Naive B cell (primary cell): ENCODE results near the gene RCCD1. TPM values are rescaled to one million over a fixed set of nuclear protein-coding genes. Genes with fewer than 3 reads are reported as not detected.

Source experiments
- ATAC-seq, 2 donors: fragments of 150-1000 bp; cut with Tn5 transposase; 2 replicates each; pipeline ENCODE4 v1.10.0; 2021; ENCODE audit warnings: low read depth in 2 of 2, mild to moderate bottlenecking in 2 of 2, moderate library complexity in 2 of 2
- DNase-seq: peaks from one replicate; pipeline ENCODE4 v3.0.0; 2022
- H3K27ac Mint-ChIP-seq, 6 donors: one replicate each; pipeline ENCODE4 v1.8.0; 2020 to 2022; ENCODE audit warnings: mild to moderate bottlenecking in 6 of 6, mixed read lengths in 6 of 6, moderate library complexity in 5 of 6, inconsistent platforms in 2 of 6
- H3K27me3 Mint-ChIP-seq, 3 donors: one replicate each; pipeline ENCODE4 v1.8.0; 2021 to 2022; ENCODE audit warnings: mixed read lengths in 3 of 3, mild to moderate bottlenecking in 1 of 3
- H3K36me3 Mint-ChIP-seq, 2 donors: one replicate each; pipeline ENCODE4 v1.8.0; 2020 to 2022; ENCODE audit warnings: mixed read lengths in 2 of 2, inconsistent platforms in 1 of 2, mild to moderate bottlenecking in 1 of 2
- H3K4me1 Mint-ChIP-seq, 3 donors: one replicate each; pipeline ENCODE4 v1.8.0; 2020 to 2022; ENCODE audit warnings: mixed read lengths in 3 of 3, inconsistent platforms in 1 of 3, mild to moderate bottlenecking in 1 of 3, moderate library complexity in 1 of 3
- H3K4me3 Mint-ChIP-seq, 8 donors: one replicate each; pipeline ENCODE4 v1.8.0; 2020 to 2022; ENCODE audit warnings: mild to moderate bottlenecking in 8 of 8, mixed read lengths in 8 of 8, moderate library complexity in 8 of 8, inconsistent platforms in 2 of 8
- H3K9me3 Mint-ChIP-seq, 7 donors: one replicate each; pipeline ENCODE4 v1.8.0; 2020 to 2022; ENCODE audit warnings: mixed read lengths in 7 of 7, mild to moderate bottlenecking in 5 of 7, inconsistent platforms in 2 of 7, moderate library complexity in 1 of 7
- polyA plus RNA-seq, 6 donors: library from polyadenylated mRNA; unstranded; fragments of 300-500 nt; fragmentation: Illumina TruSeq; gene quantifications; one replicate each; pipeline ENCODE4 v1.2.3, GENCODE V29; 2021; ENCODE audit warnings: low read depth in 6 of 6

The RCCD1 gene
- polyA plus RNA-seq, 6 donors from 2014 or later = 4.0 to 6.6 (median 5.2) TPM

GRCh38 chr15:90972133-90972532 lies 17.4 kb downstream of the RCCD1 start:
- H3K36me3 Mint-ChIP-seq = peaks cover 0 to 8% of the 10 kb centered on the region in 2 donors
- H3K9me3 Mint-ChIP-seq = no peaks in the 10 kb centered on the region
- H3K4me3 Mint-ChIP-seq = no peak overlapping the region
- DNase-seq (no peak), ATAC-seq (no peak)
- no peaks in the 10 kb centered on the region for H3K4me1 Mint-ChIP-seq
- no peak overlapping the region for H3K27ac Mint-ChIP-seq
- H3K27me3 Mint-ChIP-seq = no peaks in the 10 kb centered on the region

- no peak for DNase-seq
- H3K4me1 Mint-ChIP-seq = no peaks in the 10 kb centered on the region
- peak overlapping the region in 1 of 8 donors; percentile 61 for H3K4me3 Mint-ChIP-seq
- peaks cover 0 to 8% of the 10 kb centered on the region in 2 donors for H3K36me3 Mint-ChIP-seq
- no peaks in the 10 kb centered on the region for H3K27me3 Mint-ChIP-seq
- no peaks in the 10 kb centered on the region for H3K9me3 Mint-ChIP-seq
- H3K27ac Mint-ChIP-seq = peak overlapping the region in 2 of 6 donors; percentile 66
- no peak for ATAC-seq
These were observed 19.5 kb downstream of the RCCD1 start for GRCh38 chr15:90974216-90974615.

DNA sequence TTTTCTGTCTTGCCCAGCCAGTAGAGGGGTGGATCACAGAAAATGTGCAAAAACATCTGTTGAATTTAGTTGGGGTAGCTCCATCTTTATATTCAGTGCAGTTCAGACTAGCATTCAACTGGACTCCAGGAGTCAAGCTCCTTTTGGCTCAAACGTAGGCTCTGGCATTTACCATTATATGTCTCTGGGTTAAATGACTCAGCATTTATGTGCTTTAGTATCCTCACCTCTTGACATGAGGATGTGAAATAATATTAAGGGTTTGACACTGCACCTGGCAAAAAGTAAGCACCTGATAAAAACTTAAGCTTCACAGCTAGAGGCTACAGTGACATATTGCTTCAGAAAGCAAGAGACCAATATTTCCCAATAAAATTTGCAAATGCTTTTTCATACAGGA lies 24.9 kb downstream of the RCCD1 start:
- Mint-ChIP-seq H3K27ac (no peak overlapping the region), H3K4me1 (peaks cover 11 to 28% (median 14%) of the 10 kb centered on the region in 3 donors), H3K9me3 (no peaks in the 10 kb centered on the region), H3K36me3 (peaks cover 0 to 3% of the 10 kb centered on the region in 2 donors), H3K27me3 (no peaks in the 10 kb centered on the region), H3K4me3 (no peak overlapping the region)
- ATAC-seq = no peak
- no peak for DNase-seq

- Mint-ChIP-seq H3K27me3 (no peaks in the 10 kb centered on the region), H3K4me3 (peak overlapping the region in 6 of 8 donors; percentile 8 to 71 (median 37)), H3K9me3 (no peaks in the 10 kb centered on the region), H3K36me3 (no peaks in the 10 kb centered on the region), H3K4me1 (peaks cover 11 to 29% (median 14%) of the 10 kb centered on the region in 3 donors), H3K27ac (peak overlapping the region in 4 of 6 donors; percentile 21 to 78 (median 32))
- DNase-seq (peak; percentile 29), ATAC-seq (peak; percentile 86 to 87)
These were observed 27.0 kb downstream of the RCCD1 start for GRCh38 chr15:90981681-90982080.

DNA sequence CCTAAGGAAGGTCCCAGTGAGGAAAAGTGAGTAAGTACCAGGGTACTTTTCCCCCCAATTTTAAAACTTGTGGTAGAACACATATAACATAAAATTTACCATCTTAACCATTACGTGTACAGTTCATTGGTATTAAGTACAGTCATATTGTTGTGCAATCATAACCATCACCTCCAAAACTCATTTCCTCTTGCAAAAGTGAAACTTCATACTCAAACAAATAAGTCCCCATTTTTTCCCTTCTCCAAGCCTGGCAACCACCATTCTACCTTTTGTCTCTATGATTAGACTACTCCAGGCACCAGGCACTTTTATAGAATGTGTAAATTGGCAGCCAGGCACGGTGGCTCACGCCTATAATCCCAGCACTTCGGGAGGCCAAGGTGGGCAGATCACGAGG lies 27.5 kb downstream of the RCCD1 start:
- DNase-seq (no peak), ATAC-seq (peak; percentile 14 to 20)
- Mint-ChIP-seq H3K4me1 (peaks cover 11 to 34% (median 14%) of the 10 kb centered on the region in 3 donors), H3K27me3 (no peaks in the 10 kb centered on the region), H3K27ac (peak overlapping the region in 3 of 6 donors; percentile 3 to 43 (median 22)), H3K36me3 (no peaks in the 10 kb centered on the region), H3K9me3 (no peaks in the 10 kb centered on the region), H3K4me3 (peak overlapping the region in 6 of 8 donors; percentile 8 to 71 (median 37))

DNA sequence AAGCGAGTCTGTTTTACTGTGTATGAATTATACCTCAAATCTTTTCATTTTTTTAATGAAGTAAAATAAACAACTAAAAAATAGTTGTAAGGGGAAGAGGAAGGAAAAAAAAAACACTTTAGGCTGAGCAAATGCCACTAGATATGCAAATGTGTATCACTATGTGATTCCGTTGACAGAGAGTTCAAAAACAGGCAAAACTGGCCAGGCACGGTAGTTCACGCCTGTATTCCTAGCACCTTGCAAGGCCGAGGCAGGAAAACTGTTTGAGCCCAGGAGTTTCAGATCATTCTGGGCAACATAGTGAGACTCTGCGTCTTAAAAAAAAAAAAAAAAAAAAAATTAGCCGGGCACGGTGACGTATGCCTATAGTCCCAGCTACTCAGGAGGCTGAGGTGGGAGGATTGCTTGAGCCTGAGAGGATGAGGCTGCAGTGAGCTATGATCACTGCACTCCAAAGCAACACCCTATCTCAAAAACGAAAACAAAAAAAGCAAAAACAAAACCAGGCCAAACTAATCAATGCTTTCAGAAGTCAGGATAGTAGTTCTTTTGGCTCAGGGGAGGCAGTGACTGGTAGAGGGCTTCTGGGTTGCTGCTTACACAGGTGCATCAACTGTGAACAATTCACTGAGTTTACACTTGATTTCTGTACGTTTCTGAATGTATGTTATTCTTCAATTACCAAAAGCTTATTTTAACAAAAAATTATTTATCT lies 32.3 kb downstream of the RCCD1 start:
- Mint-ChIP-seq H3K4me1 (peaks cover 8 to 26% (median 13%) of the 10 kb centered on the region in 3 donors), H3K36me3 (no peaks in the 10 kb centered on the region), H3K27me3 (no peaks in the 10 kb centered on the region), H3K27ac (peak overlapping the region in 1 of 6 donors; percentile 47), H3K9me3 (no peaks in the 10 kb centered on the region), H3K4me3 (peak overlapping the region in 2 of 8 donors; percentile 15 to 20)
- no peak for DNase-seq
- no peak for ATAC-seq

GRCh38 chr15:90987561-90988141 lies 33.0 kb downstream of the RCCD1 start:
- H3K36me3 Mint-ChIP-seq = no peaks in the 10 kb centered on the region
- peaks cover 5 to 19% (median 7%) of the 10 kb centered on the region in 3 donors for H3K4me1 Mint-ChIP-seq

GRCh38 chr15:90988296-90988695 lies 33.6 kb downstream of the RCCD1 start:
- peak overlapping the region in 1 of 8 donors; percentile 18 for H3K4me3 Mint-ChIP-seq
- H3K9me3 Mint-ChIP-seq = no peaks in the 10 kb centered on the region
- no peak for DNase-seq
- H3K27ac Mint-ChIP-seq = peak overlapping the region in 2 of 6 donors; percentile 0 to 15
- ATAC-seq = no peak
- no peaks in the 10 kb centered on the region for H3K36me3 Mint-ChIP-seq
- H3K27me3 Mint-ChIP-seq = no peaks in the 10 kb centered on the region
- H3K4me1 Mint-ChIP-seq = peaks cover 5 to 17% (median 7%) of the 10 kb centered on the region in 3 donors

More at GRCh38 chr15:90987561-90988141, 33.0 kb downstream of the RCCD1 start:
- no peak overlapping the region for H3K27ac Mint-ChIP-seq
- H3K4me3 Mint-ChIP-seq = no peak overlapping the region
- no peaks in the 10 kb centered on the region for H3K9me3 Mint-ChIP-seq
- DNase-seq (no peak), ATAC-seq (no peak)
- H3K27me3 Mint-ChIP-seq = no peaks in the 10 kb centered on the region

GRCh38 chr15:90989040-90989768 lies 34.5 kb downstream of the RCCD1 start:
- Mint-ChIP-seq H3K4me1 (peaks cover 6 to 20% (median 8%) of the 10 kb centered on the region in 3 donors), H3K27me3 (no peaks in the 10 kb centered on the region), H3K27ac (peak overlapping the region in 1 of 6 donors; percentile 21), H3K36me3 (no peaks in the 10 kb centered on the region), H3K4me3 (peak overlapping the region in 1 of 8 donors; percentile 4), H3K9me3 (no peaks in the 10 kb centered on the region)
- DNase-seq = peak; percentile 6
- ATAC-seq = peak; percentile 36 to 64

DNA sequence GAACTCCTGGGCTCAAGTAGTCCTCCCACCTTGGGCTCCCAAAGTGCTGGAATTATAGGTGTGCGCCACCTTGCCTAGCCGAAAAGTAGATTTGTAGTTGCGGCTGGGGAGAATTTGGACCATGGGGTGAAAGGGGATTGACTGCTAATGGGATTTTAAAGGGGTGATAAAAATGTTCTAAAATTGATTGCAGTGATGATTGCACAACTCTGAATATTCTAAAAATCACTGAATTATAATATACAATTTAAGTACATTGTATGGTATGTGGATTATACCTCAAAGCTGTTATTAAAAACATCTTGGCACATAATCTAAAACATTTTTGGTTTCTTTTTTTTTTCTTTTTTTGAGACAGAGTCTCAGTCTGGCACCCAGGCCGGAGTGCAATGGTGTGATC lies 35.8 kb downstream of the RCCD1 start:
- H3K4me3 Mint-ChIP-seq = peak overlapping the region in 1 of 8 donors; percentile 67
- no peaks in the 10 kb centered on the region for H3K27me3 Mint-ChIP-seq
- ATAC-seq (no peak), DNase-seq (no peak)
- peaks cover 8 to 27% (median 12%) of the 10 kb centered on the region in 3 donors for H3K4me1 Mint-ChIP-seq
- H3K9me3 Mint-ChIP-seq = no peaks in the 10 kb centered on the region
- H3K27ac Mint-ChIP-seq = no peak overlapping the region
- no peaks in the 10 kb centered on the region for H3K36me3 Mint-ChIP-seq

DNA sequence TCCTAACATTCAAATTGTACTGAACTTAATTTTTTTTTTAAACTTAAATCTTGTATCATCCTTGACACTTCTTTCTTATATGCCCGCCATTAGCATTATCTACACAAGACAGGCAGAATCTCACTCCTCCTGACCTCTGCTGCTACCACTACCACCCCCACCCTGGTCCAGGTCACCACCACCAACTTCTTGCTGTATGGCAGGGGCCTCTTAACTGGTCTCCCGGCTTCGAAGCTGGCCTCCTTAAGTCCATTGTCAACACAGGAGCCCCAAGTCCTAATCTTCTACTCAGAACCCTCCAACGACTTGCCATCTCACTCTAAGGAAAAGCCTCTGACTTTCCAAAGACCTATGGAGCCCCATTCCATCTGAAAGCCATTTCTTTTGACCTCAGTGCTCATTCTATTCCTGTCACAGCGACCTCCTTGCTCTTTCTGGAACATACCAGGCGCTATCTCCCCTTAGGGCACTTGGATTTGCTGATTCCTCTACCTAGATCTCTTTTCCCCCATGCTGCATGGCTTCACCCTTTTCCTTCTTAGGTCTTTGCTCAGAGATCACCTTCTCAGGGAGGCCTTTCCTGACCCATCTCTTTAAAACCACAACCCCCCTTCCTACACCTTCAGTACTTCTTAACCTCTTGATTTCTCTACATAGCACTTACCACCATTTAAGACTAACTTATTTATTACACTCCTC lies 37.1 kb downstream of the RCCD1 start:
- Mint-ChIP-seq H3K27ac (peak overlapping the region in 3 of 6 donors; percentile 27 to 53 (median 42)), H3K4me3 (peak overlapping the region in 3 of 8 donors; percentile 24 to 98 (median 59)), H3K4me1 (peaks cover 8 to 25% (median 12%) of the 10 kb centered on the region in 3 donors), H3K27me3 (no peaks in the 10 kb centered on the region), H3K9me3 (no peaks in the 10 kb centered on the region), H3K36me3 (no peaks in the 10 kb centered on the region)
- ATAC-seq = no peak
- DNase-seq = no peak

DNA sequence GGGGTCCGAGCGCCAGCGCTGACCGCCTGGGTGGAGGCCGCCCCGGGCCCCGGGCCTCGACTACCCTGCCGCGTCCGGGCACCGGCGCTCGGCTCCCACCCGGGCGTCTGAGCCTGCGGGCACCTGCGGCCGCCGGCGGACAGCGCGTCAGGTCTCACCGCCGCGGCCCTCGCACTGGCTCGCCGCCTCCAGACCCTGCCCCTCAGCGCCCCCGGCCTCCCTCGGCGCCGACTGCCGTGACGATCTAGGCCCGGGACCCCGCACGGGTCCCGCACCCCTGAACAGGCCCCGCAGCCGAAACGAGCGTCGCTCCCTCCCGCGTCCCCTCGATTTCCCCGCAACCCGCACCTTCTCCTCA lies 39.4 kb downstream of the RCCD1 start:
- peak overlapping the region; percentile 90 to 98 (median 98) for H3K27ac Mint-ChIP-seq
- DNase-seq = no peak
- no peaks in the 10 kb centered on the region for H3K27me3 Mint-ChIP-seq
- ATAC-seq = peak; percentile 8 to 9
- H3K36me3 Mint-ChIP-seq = peaks cover 5 to 8% of the 10 kb centered on the region in 2 donors
- peak overlapping the region; percentile 97 to 100 (median 99) for H3K4me3 Mint-ChIP-seq
- H3K4me1 Mint-ChIP-seq = peaks cover 3 to 16% (median 5%) of the 10 kb centered on the region in 3 donors
- no peaks in the 10 kb centered on the region for H3K9me3 Mint-ChIP-seq
